CD4-positive, alpha-beta memory T cell (primary cell): Measurements from ENCODE around the gene KCNQ1. TPM values are rescaled to one million over a fixed set of nuclear protein-coding genes. Genes with fewer than 3 reads are reported as not detected.
A peak's percentile ranks its signal among the peaks of the same experiment; 100 is the strongest.

Experiments used
- CTCF ChIA-PET: fragments of 350-600 bp; sonication (Branson Sonifier 250); formaldehyde crosslinking; loops from one replicate; lab custom pipeline; 2021; ENCODE audit warnings: inconsistent platforms; ENCODE audit not compliant: partially characterized antibody; lab: Charles Lee
- POLR2A ChIA-PET: fragments of 350-600 bp; sonication (Branson Sonifier 250); formaldehyde crosslinking; loops from one replicate; lab custom pipeline; 2021; ENCODE audit not compliant: partially characterized antibody; lab: Charles Lee
- DNase-seq, 5 donors: peaks; one replicate each; pipeline versions ENCODE4 v3.0.0 to v3.0.0-alpha.2; 2020 to 2022; ENCODE audit warnings: mixed read lengths in 1 of 5
- H3K27ac ChIP-seq: one replicate; pipeline ENCODE4 v1.7.0; 2013; ENCODE audit warnings: low read depth, low read length
- H3K27me3 ChIP-seq: 2 replicates; pipeline ENCODE4 v1.7.0; 2013; ENCODE audit warnings: mild to moderate bottlenecking, low read length, moderate library complexity; ENCODE audit not compliant: insufficient read depth
- H3K36me3 ChIP-seq: 2 replicates; pipeline ENCODE4 v1.7.0; 2013; ENCODE audit warnings: mild to moderate bottlenecking, low read length, moderate library complexity; ENCODE audit not compliant: insufficient read depth
- H3K4me1 ChIP-seq: 2 replicates; pipeline ENCODE4 v1.7.0; 2013; ENCODE audit warnings: mild to moderate bottlenecking, low read length, moderate library complexity; ENCODE audit not compliant: insufficient read depth
- H3K4me3 ChIP-seq, 2 donors: one replicate each; pipeline ENCODE4 v1.7.0; 2013; ENCODE audit warnings: low read length in 2 of 2, mild to moderate bottlenecking in 1 of 2
- H3K9me3 ChIP-seq, 2 donors: one replicate each; pipeline ENCODE4 v1.7.0; 2013; ENCODE audit warnings: low read length in 2 of 2, control low read depth in 1 of 2; ENCODE audit not compliant: control insufficient read depth in 1 of 2
- H3K27ac Mint-ChIP-seq, 7 donors: one replicate each; pipeline ENCODE4 v1.8.0; 2020 to 2021; ENCODE audit warnings: mixed read lengths in 7 of 7, mild to moderate bottlenecking in 6 of 7, inconsistent platforms in 3 of 7, moderate library complexity in 3 of 7
- H3K27me3 Mint-ChIP-seq, 2 donors: one replicate each; pipeline ENCODE4 v1.8.0; 2020 to 2021; ENCODE audit warnings: mixed read lengths in 2 of 2
- H3K36me3 Mint-ChIP-seq, 2 donors: one replicate each; pipeline ENCODE4 v1.8.0; 2020 to 2021; ENCODE audit warnings: mixed read lengths in 2 of 2, inconsistent platforms in 1 of 2, mild to moderate bottlenecking in 1 of 2
- H3K4me1 Mint-ChIP-seq, 4 donors: one replicate each; pipeline ENCODE4 v1.8.0; 2020 to 2021; ENCODE audit warnings: mixed read lengths in 4 of 4, mild to moderate bottlenecking in 1 of 4
- H3K4me3 Mint-ChIP-seq, 8 donors: one replicate each; pipeline ENCODE4 v1.8.0; 2020 to 2021; ENCODE audit warnings: mixed read lengths in 8 of 8, mild to moderate bottlenecking in 7 of 8, moderate library complexity in 6 of 8, inconsistent platforms in 3 of 8
- H3K9me3 Mint-ChIP-seq, 8 donors: one replicate each; pipeline ENCODE4 v1.8.0; 2020 to 2021; ENCODE audit warnings: mixed read lengths in 8 of 8, mild to moderate bottlenecking in 5 of 8, inconsistent platforms in 3 of 8, moderate library complexity in 1 of 8
- intact Hi-C: fragments of 100-400 bp; cut with micrococcal nuclease; formaldehyde crosslinking; loops from one replicate; pipeline ENCODE4 v1.15.1; 2023
- polyA plus RNA-seq, 2 donors: library from polyadenylated mRNA; unstranded; fragments of 300-500 nt; fragmentation: Illumina TruSeq; gene quantifications; one replicate each; pipeline ENCODE4 v1.2.3, GENCODE V29; 2021
- total RNA-seq, 2 experiments: library from RNA; stranded (reverse); gene quantifications; one replicate each; pipeline ENCODE4 v1.2.3, GENCODE V29; 2021

The KCNQ1 gene
- total and polyA plus RNA-seq, 4 experiments from 2014 or later, result 5.4 to 21.7 (median 21.5) TPM

DNA sequence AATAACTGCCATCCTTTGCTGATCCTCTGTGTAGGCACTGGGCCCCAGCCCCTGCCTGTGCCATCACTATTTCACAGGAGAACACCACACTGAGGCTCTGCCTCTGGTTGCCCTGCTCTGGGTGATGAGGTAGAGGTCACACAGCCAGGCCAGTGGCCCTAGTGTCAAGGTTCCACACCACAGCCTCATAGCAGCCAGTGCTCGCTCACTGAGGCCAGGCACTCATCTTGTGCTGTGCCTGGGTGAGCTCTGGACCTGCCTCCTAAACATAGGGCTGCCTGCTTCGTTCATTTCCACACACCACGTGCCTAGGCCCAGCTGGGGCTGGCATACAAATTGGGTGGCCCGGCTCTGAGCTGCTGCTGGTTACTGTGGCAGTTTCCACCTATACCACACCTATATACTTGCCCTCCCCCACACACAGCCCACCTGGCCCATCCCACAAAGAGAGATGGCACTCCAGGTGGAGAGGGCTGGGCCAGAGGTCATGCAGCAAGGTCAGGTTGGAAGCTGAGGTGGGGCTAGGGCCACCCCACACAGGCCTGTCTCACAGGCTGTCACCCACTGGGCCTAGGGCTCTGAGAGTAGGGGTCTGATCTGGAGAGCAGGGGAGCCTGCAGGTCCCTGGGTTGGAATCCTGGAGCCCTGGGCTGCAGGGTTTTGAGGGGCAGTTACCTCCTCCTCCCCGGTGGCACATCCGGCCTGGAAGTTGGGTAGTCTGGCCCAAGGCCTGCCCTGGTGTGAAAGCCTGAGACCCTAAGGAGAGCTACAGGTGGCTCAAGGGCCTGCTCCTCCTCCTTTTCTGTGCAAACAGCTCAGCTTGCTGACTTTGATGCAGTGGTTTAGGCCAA, 243.8 kb downstream of the KCNQ1 start:
- POLR2A ChIA-PET, result interaction anchor here (1.7 kb wide), 1 partner anchor 11 kb away, joined by 4 read pairs; the partner anchor contains the start of gene KCNQ1OT1
- Histone ChIP-seq H3K9me3 (no peaks in the 10 kb centered on the region), H3K27me3 (no peaks in the 10 kb centered on the region), H3K36me3 (peaks cover 4% of the 10 kb centered on the region), H3K4me1 (no peaks in the 10 kb centered on the region), H3K27ac (no peak overlapping the region), H3K4me3 (no peak overlapping the region)
- no peak overlapping the region for H3K27ac Mint-ChIP-seq
- DNase-seq, result no peak
- no peaks in the 10 kb centered on the region for H3K27me3 Mint-ChIP-seq
- intact Hi-C loops, result no loop called here
- H3K36me3 Mint-ChIP-seq, result peaks cover 0 to 3% of the 10 kb centered on the region in 2 donors
- no peaks in the 10 kb centered on the region for H3K9me3 Mint-ChIP-seq
- CTCF ChIA-PET, result no interaction called here
- H3K4me3 Mint-ChIP-seq, result no peak overlapping the region
- H3K4me1 Mint-ChIP-seq, result peaks cover 0 to 5% (median 2%) of the 10 kb centered on the region in 4 donors

DNA sequence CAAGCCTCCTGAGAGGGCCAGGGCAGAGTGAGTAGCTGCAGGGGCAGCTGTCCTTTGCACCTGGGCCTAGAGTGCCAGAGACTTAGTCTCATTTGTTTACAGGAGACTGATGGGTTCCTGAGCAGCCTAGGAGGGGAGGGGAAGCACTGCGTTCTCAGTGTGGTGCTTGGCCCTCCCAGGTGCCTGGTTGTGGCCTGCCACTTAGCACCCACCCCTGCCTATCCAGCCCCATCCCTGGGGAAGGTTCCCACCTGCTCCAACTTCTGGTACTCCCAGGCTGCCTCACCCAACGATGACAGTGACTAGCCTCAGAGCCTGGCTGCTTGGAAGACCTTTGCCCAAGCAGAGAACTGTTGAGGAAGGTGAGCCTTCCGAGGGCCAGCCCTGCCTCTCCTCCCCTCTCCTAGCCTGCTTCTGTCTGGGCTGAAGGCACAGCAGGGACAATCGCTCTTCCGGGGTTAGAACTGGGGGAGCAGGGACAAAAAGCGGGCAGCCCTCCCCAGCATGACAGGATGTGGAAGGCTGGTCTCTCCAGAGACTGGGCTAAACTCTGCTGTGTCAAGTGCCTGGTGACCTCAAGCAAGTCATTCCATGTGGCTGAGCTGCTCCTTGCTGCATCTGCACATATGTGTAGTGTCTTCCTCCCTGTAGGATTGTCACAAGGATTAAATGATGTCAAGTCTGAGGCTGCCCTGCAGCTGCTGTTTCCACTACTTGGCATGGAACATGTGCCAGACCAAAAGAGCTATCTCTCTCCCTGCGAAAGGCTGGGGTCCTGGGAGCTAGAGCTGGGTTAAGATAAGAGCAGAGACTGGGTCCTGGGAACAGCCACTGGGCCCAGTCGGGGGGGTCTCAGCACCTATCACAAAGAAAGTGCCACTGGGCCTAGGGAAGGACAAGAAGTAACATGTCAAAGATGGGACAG, 245.1 kb downstream of the KCNQ1 start:
- intact Hi-C loops, result no loop called here
- CTCF ChIA-PET, result no interaction called here

DNA sequence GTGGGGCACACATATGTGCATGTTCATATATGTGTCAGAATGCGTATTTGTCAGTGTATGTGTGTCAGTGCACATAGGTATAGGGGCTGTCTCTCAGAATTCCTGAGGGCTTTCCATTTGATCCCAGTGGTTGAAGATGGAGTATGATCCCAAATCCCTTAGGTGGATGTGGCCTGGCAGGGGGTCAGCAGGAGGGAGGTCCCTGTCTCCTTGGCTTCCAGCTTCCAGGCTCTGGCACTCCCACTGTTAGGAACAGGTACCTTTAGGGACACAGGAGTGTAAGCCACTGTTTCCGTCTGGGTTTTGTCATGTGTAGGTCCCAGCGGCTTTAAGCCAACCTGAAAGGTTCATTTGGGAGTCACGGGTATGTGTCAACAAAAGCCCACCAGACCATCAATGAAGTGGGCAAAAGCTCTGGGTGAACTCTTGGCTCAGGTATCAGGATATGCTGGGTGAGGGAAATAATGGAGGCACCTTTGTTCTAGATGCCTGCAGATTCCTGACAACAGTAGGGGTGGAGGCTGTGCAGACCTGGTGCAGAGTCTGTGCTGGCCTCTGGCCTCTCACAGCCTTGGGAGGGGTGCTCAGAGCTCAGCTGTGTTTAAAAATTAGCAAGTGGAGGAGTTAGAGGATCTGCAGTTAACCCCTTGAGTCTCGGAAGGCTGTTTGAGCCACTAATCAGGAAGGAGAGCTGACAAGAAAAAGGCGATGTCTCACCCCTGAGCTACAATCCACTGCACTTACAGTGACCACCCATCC, 246.0 kb downstream of the KCNQ1 start:
- no peak for DNase-seq
- Histone ChIP-seq H3K9me3 (no peaks in the 10 kb centered on the region), H3K27ac (no peak overlapping the region), H3K36me3 (peaks cover 4% of the 10 kb centered on the region), H3K4me1 (no peaks in the 10 kb centered on the region), H3K4me3 (no peak overlapping the region), H3K27me3 (no peaks in the 10 kb centered on the region)
- Mint-ChIP-seq H3K4me1 (peaks cover 0 to 5% (median 2%) of the 10 kb centered on the region in 4 donors), H3K27ac (peak overlapping the region in 3 of 7 donors; percentile 25 to 82 (median 75)), H3K36me3 (peaks cover 3 to 4% of the 10 kb centered on the region in 2 donors), H3K4me3 (no peak overlapping the region), H3K27me3 (no peaks in the 10 kb centered on the region), H3K9me3 (no peaks in the 10 kb centered on the region)
- POLR2A ChIA-PET, result interaction anchor here (1.8 kb wide), 1 partner anchor 9 kb away, joined by 7 read pairs; the partner anchor contains the start of gene KCNQ1OT1
- intact Hi-C loops, result no loop called here
- CTCF ChIA-PET, result no interaction called here

More for the DNA sequence above, 245.1 kb downstream of the KCNQ1 start:
- Histone ChIP-seq H3K27me3 (no peaks in the 10 kb centered on the region), H3K4me1 (no peaks in the 10 kb centered on the region), H3K27ac (no peak overlapping the region), H3K4me3 (no peak overlapping the region), H3K36me3 (peaks cover 4% of the 10 kb centered on the region), H3K9me3 (no peaks in the 10 kb centered on the region)
- POLR2A ChIA-PET, result interaction anchor here (1.8 kb wide), 1 partner anchor 10 kb away, joined by 7 read pairs; the partner anchor contains the start of gene KCNQ1OT1
- H3K4me1 Mint-ChIP-seq, result peaks cover 0 to 5% (median 2%) of the 10 kb centered on the region in 4 donors
- no peak for DNase-seq
- no peaks in the 10 kb centered on the region for H3K27me3 Mint-ChIP-seq
- no peak overlapping the region for H3K4me3 Mint-ChIP-seq
- H3K27ac Mint-ChIP-seq, result peak overlapping the region in 3 of 7 donors; percentile 24 to 75 (median 57)
- peaks cover 3 to 4% of the 10 kb centered on the region in 2 donors for H3K36me3 Mint-ChIP-seq
- no peaks in the 10 kb centered on the region for H3K9me3 Mint-ChIP-seq

- Histone ChIP-seq H3K27me3 (no peaks in the 10 kb centered on the region), H3K36me3 (peaks cover 4% of the 10 kb centered on the region), H3K4me1 (no peaks in the 10 kb centered on the region), H3K27ac (no peak overlapping the region), H3K4me3 (no peak overlapping the region), H3K9me3 (no peaks in the 10 kb centered on the region)
- CTCF ChIA-PET, result no interaction called here
- Mint-ChIP-seq H3K4me1 (peaks cover 0 to 5% (median 2%) of the 10 kb centered on the region in 4 donors), H3K27ac (no peak overlapping the region), H3K36me3 (peaks cover 3 to 4% of the 10 kb centered on the region in 2 donors), H3K4me3 (no peak overlapping the region), H3K9me3 (no peaks in the 10 kb centered on the region), H3K27me3 (no peaks in the 10 kb centered on the region)
- no peak for DNase-seq
- POLR2A ChIA-PET, result interaction anchor here (1.8 kb wide), 1 partner anchor 9 kb away, joined by 7 read pairs; the partner anchor contains the start of gene KCNQ1OT1
- intact Hi-C loops, result no loop called here
These were observed 246.6 kb downstream of the KCNQ1 start for GRCh38 chr11:2691355-2691761.

DNA sequence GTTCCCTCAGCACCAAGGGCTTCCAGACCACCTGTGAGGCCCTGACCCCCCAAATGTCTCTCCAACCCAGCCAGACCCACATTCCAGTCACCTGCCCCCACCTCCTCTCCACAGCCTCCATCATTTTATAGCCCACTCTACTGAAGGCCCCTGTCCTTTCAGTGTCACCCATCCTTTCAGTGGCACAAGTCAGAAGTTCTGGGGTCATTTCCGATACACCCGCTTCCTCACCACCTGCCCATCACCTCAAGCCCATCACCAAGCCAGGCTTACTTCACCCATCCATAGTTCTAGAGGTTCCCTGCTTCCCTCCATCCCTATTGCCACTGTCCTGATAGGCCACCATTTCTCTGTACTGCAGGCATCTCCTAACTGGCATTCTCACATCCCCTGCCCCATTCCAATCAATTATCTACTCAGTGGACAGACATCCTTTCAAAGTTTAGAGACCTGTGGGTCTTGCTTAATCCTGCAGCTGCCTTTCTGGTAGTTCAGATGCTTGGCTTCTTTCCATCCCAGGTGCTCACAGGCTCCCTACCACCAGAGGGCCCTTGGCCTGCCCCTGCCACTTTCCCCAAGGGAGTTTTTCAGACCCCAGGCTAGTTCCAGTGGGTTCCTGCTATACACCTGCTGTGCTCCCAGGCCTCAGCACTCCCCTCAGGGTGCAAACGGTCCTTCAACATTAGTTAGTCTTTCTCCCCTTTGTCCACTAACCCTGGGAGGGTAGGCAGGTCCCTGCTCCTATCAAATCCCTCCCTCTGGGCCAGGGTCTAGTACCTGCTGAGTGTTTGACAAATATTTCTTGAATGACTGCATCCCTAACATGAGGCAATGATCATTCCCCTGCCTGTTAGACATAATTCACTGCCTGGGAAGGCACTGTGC, 247.4 kb downstream of the KCNQ1 start:
- Mint-ChIP-seq H3K27me3 (no peaks in the 10 kb centered on the region), H3K4me3 (no peak overlapping the region), H3K9me3 (no peaks in the 10 kb centered on the region), H3K4me1 (peaks cover 0 to 5% (median 2%) of the 10 kb centered on the region in 4 donors), H3K27ac (peak overlapping the region in 3 of 7 donors; percentile 29 to 46 (median 43)), H3K36me3 (peaks cover 3 to 7% of the 10 kb centered on the region in 2 donors)
- POLR2A ChIA-PET, result interaction anchor here (1.8 kb wide), 1 partner anchor 8 kb away, joined by 7 read pairs; the partner anchor contains the start of gene KCNQ1OT1
- H3K4me1 ChIP-seq, result no peaks in the 10 kb centered on the region
- H3K4me3 ChIP-seq, result no peak overlapping the region
- H3K27ac ChIP-seq, result no peak overlapping the region
- H3K9me3 ChIP-seq, result no peaks in the 10 kb centered on the region
- no peaks in the 10 kb centered on the region for H3K27me3 ChIP-seq
- CTCF ChIA-PET, result no interaction called here
- H3K36me3 ChIP-seq, result peaks cover 4% of the 10 kb centered on the region
- intact Hi-C loops, result no loop called here
- DNase-seq, result no peak
